Esophagus muscularis mucosa (tissue), 4 donors: Measurements from ENCODE around the gene AQP6. TPM values are rescaled to one million over a fixed set of nuclear protein-coding genes. Genes with fewer than 3 reads are reported as not detected.

Experiments used
- DNase-seq: peaks from one replicate; pipeline ENCODE4 v3.0.0-alpha.2; 2017; ENCODE audit errors: extremely low spot score
- H3K27ac ChIP-seq, 4 donors: fragments of 200-600 bp; sonication (generic); replicated peaks in 1 of 4; 1 replicate in 3 of 4; 2 replicates in 1 of 4; pipeline ENCODE4 v1.5.1; 2016 to 2019; ENCODE audit warnings: mild to moderate bottlenecking in 1 of 4
- H3K27me3 ChIP-seq, 4 donors: fragments of 200-600 bp; sonication (generic); one replicate each; pipeline versions ENCODE4 v1.5.1 to v1.6.0; 2016 to 2019
- H3K36me3 ChIP-seq, 4 donors: fragments of 200-600 bp; sonication (generic); one replicate each; pipeline ENCODE4 v1.5.1; 2016 to 2019
- H3K4me1 ChIP-seq, 4 donors: fragments of 200-600 bp; sonication (generic); one replicate each; pipeline ENCODE4 v1.5.1; 2016 to 2019
- H3K4me3 ChIP-seq, 4 donors: fragments of 200-600 bp; sonication (generic); 1 replicate in 2 of 4; 2 replicates in 2 of 4; pipeline ENCODE4 v1.5.1; 2016 to 2019; ENCODE audit warnings: mild to moderate bottlenecking in 4 of 4, moderate library complexity in 1 of 4
- H3K9me3 ChIP-seq, 4 donors: fragments of 200-600 bp; sonication (generic); 1 replicate in 3 of 4; 2 replicates in 1 of 4; pipeline ENCODE4 v1.5.1; 2016 to 2019
- EP300 ChIP-seq: sonication (generic); formaldehyde crosslinking; IDR thresholded peaks from one replicate; pipeline ENCODE4 v1.6.1; 2017; ENCODE audit warnings: antibody characterized with exemption
- POLR2A ChIP-seq: fragments of 450-650 bp; IDR thresholded peaks from one replicate; pipeline ENCODE4 v1.6.1; 2017; ENCODE audit warnings: antibody characterized with exemption, moderate library complexity, mild to moderate bottlenecking, low read depth
- POLR2AphosphoS5 ChIP-seq, 2 donors: sonication (generic); formaldehyde crosslinking; IDR thresholded peaks; one replicate each; pipeline ENCODE4 v1.6.1; 2017; ENCODE audit warnings: antibody characterized with exemption in 2 of 2
- WGBS: methylation state at CpG from one replicate; pipeline ENCODE4 v1.1.5; 2018; 5-methylcytosine and 5-hydroxymethylcytosine counted together
- intact Hi-C: fragments of 100-400 bp; cut with DNase I; formaldehyde crosslinking; loops from one replicate; pipeline ENCODE4 v1.15.1; 2023
- total RNA-seq, 4 donors: library from RNA; depleted of rRNA; stranded (reverse); fragments of >200 nt; gene quantifications; one replicate each; pipeline versions ENCODE4 v1.1.0 to v1.2.1, GENCODE V29; 2016
- TF ChIP-seq, protein P1 (sequence below), 3 experiments: fragments of 200-600 bp in 2 of 3; fragments of 450-650 bp in 1 of 3; sonication (generic) in 2 of 3; IDR thresholded peaks; one replicate each; pipeline ENCODE4 v1.5.1; 2017 to 2019; ENCODE audit warnings: antibody characterized with exemption in 3 of 3, mild to moderate bottlenecking in 2 of 3, moderate library complexity in 1 of 3

AQP6 gene
- total RNA-seq, 4 donors from 2014 or later, result 0.11 TPM; not detected in 3

DNA sequence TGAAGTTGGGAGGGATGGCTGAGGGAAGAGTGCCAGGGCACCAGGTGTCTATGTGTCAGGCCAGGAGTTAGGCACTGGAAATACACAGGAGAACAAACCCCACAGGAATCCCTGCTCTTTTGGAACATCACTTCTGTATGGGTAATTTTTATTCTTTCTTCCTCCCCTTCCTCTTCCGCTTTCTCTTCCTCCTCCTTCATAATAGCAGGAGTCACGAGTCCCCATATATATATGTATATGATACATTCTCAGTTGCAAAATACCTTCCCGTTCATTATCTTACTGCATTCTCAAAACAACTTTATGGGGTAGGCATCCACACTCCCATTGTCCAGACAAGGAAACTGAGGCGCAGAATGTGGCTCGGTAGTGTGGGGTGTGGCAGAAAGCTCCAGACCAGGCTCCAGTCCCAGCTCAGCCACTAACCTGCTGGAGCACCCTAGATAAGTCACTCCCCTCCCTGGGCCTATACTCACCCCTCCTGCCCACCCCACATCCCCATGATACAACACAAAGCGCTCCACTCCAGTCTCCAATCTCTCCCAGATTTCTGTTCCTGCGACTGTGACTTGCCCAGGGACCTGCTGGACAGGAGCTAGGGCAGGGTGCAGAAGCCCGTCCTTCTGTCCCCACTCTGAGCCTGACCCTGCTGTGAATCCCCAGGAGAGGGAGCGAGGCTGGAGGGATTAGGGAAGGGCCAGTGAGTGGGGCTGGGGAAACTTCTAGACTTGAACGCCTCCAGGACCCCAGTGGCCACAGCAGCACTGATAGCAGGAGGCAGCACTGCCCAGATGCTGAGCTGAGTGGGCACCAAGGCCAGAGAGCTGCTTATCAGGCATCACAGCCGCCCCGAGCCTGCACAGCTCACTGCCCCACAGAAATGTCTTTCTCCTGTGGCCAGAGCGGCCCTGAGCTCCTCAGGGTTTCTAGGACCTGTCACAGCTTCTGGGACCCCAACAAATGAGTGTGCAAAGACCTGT is 23.6 kb upstream of the AQP6 start:
- Histone ChIP-seq H3K27me3 (peaks cover 0 to 38% (median 2%) of the 10 kb centered on the region in 4 donors), H3K9me3 (no peaks in the 10 kb centered on the region), H3K36me3 (no peaks in the 10 kb centered on the region), H3K4me3 (no peak overlapping the region), H3K27ac (no peak overlapping the region), H3K4me1 (peaks cover 5 to 11% (median 10%) of the 10 kb centered on the region in 4 donors)
- intact Hi-C loops, result loop anchor here (5.0 kb wide), 1 partner anchor 82 kb away; no protein-coding TSS in a partner anchor
- TF ChIP-seq EP300 (no peak), POLR2A (no peak), POLR2AphosphoS5 (IDR thresholded peaks at IDR 0.05) (no peak)
- TF ChIP-seq, protein P1, sequence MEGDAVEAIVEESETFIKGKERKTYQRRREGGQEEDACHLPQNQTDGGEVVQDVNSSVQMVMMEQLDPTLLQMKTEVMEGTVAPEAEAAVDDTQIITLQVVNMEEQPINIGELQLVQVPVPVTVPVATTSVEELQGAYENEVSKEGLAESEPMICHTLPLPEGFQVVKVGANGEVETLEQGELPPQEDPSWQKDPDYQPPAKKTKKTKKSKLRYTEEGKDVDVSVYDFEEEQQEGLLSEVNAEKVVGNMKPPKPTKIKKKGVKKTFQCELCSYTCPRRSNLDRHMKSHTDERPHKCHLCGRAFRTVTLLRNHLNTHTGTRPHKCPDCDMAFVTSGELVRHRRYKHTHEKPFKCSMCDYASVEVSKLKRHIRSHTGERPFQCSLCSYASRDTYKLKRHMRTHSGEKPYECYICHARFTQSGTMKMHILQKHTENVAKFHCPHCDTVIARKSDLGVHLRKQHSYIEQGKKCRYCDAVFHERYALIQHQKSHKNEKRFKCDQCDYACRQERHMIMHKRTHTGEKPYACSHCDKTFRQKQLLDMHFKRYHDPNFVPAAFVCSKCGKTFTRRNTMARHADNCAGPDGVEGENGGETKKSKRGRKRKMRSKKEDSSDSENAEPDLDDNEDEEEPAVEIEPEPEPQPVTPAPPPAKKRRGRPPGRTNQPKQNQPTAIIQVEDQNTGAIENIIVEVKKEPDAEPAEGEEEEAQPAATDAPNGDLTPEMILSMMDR (IDR thresholded peaks at IDR 0.05), result no peak
- no peak for DNase-seq
- WGBS, result 92% methylated on average over 11 of the region's 13 CpGs

DNA sequence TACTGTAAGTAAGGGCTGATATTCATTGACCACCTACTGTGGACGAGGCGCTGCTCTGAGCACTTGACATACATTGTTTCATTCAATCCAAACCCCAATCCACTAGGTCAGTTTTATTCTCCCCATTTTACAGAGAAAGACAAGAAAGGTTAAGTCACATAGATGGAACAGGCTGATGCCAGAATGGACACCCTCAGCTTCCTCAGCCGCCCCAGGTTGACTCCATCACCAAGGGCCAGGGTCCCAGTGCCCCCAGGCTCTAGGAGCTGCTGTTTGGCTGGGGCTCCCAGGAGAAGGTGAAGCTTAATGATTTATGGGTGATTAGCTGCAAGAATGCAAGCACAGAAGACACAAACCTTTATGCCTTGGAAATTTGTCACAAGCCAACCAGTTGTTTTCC is 22.9 kb upstream of the AQP6 start:
- Histone ChIP-seq H3K27me3 (peaks cover 0 to 45% (median 8%) of the 10 kb centered on the region in 4 donors), H3K4me1 (peaks cover 5 to 11% (median 10%) of the 10 kb centered on the region in 4 donors), H3K4me3 (no peak overlapping the region), H3K36me3 (no peaks in the 10 kb centered on the region), H3K27ac (no peak overlapping the region), H3K9me3 (no peaks in the 10 kb centered on the region)
- TF ChIP-seq POLR2A, result no peak
- TF ChIP-seq, protein P1 (IDR thresholded peaks at IDR 0.05), result no peak
- TF ChIP-seq EP300, result no peak
- no peak for TF ChIP-seq POLR2AphosphoS5 (IDR thresholded peaks at IDR 0.05)
- intact Hi-C loops, result loop anchor here (5.0 kb wide), 1 partner anchor 83 kb away; no protein-coding TSS in a partner anchor
- no peak for DNase-seq
- 100% methylated on average over 3 of the region's 3 CpGs for WGBS

DNA sequence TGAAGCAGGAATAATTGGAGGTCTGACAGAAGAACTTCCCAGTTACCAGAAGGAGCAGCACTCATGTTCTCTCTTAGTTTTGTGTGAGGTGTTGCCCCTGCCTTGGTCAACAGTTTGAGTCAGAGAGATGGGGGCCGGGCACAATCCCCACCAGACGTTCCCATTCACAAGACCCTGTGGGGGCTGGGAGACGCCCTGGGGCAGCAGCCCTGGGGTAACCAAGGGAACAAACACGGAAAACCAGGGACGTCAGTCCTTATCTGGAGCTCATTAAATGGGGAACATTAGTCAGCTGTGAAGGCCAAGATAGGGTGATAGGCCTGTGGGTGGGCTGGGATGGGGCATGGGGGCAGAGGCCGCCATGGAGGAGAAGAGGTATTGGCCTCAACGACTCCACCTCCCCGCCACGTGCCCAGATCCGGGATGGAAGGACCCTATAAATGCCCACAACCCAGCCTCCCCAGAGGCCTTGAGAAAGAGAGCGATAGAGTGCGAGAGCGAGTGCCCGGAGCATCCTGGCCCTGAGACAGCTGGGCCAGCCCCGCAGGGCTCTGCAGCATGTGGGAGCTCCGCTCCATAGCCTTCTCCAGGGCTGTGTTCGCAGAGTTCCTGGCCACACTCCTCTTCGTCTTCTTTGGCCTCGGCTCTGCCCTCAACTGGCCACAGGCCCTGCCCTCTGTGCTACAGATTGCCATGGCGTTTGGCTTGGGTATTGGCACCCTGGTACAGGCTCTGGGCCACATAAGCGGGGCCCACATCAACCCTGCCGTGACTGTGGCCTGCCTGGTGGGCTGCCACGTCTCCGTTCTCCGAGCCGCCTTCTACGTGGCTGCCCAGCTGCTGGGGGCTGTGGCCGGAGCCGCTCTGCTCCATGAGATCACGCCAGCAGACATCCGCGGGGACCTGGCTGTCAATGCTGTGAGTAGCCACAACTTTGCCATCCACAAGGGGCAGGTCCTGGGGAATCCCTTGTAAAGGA is 22.2 kb upstream of the AQP6 start, which contains the start of gene AQP2:
AQP2 (plus strand) TSS at position 465 of the 979 bp plus-strand sequence; CDS start at position 559, 94 bp downstream.
- no peaks in the 10 kb centered on the region for H3K9me3 ChIP-seq
- H3K4me3 ChIP-seq, result no peak within 1 kb of the TSS
- TF ChIP-seq, protein P1 (IDR thresholded peaks at IDR 0.05), result no peak
- TF ChIP-seq POLR2AphosphoS5 (IDR thresholded peaks at IDR 0.05) (no peak), POLR2A (no peak), EP300 (no peak)
- intact Hi-C loops, result no loop called here
- no peak within 1 kb of the TSS for H3K27ac ChIP-seq
- H3K4me1 ChIP-seq, result peaks cover 0 to 11% (median 7%) of the 10 kb centered on the region in 4 donors
- DNase-seq, result no peak
- peaks cover 0 to 52% (median 15%) of the 10 kb centered on the region in 4 donors for H3K27me3 ChIP-seq
- H3K36me3 ChIP-seq, result no peaks in the 10 kb centered on the region
- 93% methylated on average over 13 of the region's 32 CpGs for WGBS

DNA sequence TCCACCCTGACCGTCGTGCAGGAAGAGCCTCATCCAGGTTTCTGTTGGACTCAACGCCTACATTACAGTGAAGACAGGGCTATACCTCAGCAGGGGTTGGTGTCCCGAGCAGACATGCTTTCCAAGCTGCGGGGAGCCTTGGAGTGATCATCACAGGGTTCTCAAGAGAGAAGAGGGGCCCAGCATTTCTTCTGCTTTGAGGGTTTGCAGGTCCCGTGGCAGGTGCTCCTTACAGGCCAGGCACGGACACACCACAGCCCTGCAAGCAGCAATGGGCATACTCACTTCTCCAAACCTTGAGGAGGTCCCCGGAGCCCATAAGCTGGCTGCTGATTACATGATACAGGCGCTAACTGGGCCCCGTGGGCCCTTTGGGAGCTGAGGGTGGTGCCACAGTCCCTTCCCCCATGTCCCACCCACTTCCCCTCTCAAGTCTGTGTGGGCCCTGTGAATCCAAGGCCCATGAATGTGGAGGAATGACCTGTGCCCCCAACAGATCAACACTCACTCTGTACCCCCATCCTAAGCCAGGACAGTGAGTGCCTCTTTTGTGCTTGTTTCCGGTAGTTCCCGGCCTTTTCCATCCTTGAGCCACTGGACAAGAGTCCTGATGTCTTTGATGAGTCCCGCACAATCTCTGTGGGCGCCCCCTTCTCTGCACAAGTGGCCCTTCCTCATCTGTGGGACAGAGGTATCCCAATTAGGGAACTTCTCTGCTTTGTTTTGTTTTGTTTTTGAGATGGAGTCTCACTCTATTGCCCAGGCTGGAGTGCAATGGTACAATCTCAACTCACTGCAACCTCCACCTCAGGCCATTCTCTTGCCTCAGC is 21.1 kb upstream of the AQP6 start:
- peaks cover 0 to 10% (median 2%) of the 10 kb centered on the region in 4 donors for H3K4me1 ChIP-seq
- no peak overlapping the region for H3K27ac ChIP-seq
- WGBS, result 87% methylated on average over 14 of the region's 14 CpGs
- no peaks in the 10 kb centered on the region for H3K9me3 ChIP-seq
- intact Hi-C loops, result no loop called here
- TF ChIP-seq POLR2AphosphoS5 (IDR thresholded peaks at IDR 0.05) (no peak), EP300 (no peak), POLR2A (no peak)
- TF ChIP-seq, protein P1 (IDR thresholded peaks at IDR 0.05), result no peak
- H3K4me3 ChIP-seq, result no peak overlapping the region
- no peaks in the 10 kb centered on the region for H3K36me3 ChIP-seq
- H3K27me3 ChIP-seq, result peaks cover 0 to 63% (median 18%) of the 10 kb centered on the region in 4 donors
- no peak for DNase-seq
